H1 (cell line): ENCODE measurements around the gene KCNQ2. TPM values are rescaled to one million over a fixed set of nuclear protein-coding genes. Genes with fewer than 3 reads are reported as not detected.

Experiments
- CTBP2 ChIP-seq: IDR thresholded peaks from 2 replicates; pipeline ENCODE4 v1.7.0; 2011; ENCODE audit warnings: borderline replicate concordance, mild to moderate bottlenecking, moderate library complexity, mixed read lengths, low read length; ENCODE audit not compliant: insufficient read depth, insufficient read length
- polyA plus RNA-seq, 7 experiments: library from polyadenylated mRNA; depleted of rRNA in 3 of 7; stranded (reverse) in 5 of 7; unstranded in 2 of 7; fragments of >200 nt in 5 of 7; fragments of 200-250 nt in 2 of 7; gene quantifications; 1 replicate in 5 of 7; 2 replicates in 1 of 7; 4 replicates in 1 of 7; pipeline versions ENCODE4 v1.2.1 to v1.2.3, GENCODE V29; 2011 to 2013; ENCODE audit warnings: missing spikeins in 2 of 7, mixed read lengths in 2 of 7
- total RNA-seq: library from RNA; stranded (reverse); fragmentation: NEBNext Ultra II Directional; extraction: Animal tissue kit (Norgen Biotek cat#: 25700); gene quantifications from 2 replicates; pipeline ENCODE4 v1.2.1, GENCODE V29; 2021

The KCNQ2 gene
- total and polyA plus RNA-seq, 2 of the 8 experiments (the other 6 are each of a cell fraction or from before 2014, with no cell fraction given) = 82.6 to 243 TPM

DNA sequence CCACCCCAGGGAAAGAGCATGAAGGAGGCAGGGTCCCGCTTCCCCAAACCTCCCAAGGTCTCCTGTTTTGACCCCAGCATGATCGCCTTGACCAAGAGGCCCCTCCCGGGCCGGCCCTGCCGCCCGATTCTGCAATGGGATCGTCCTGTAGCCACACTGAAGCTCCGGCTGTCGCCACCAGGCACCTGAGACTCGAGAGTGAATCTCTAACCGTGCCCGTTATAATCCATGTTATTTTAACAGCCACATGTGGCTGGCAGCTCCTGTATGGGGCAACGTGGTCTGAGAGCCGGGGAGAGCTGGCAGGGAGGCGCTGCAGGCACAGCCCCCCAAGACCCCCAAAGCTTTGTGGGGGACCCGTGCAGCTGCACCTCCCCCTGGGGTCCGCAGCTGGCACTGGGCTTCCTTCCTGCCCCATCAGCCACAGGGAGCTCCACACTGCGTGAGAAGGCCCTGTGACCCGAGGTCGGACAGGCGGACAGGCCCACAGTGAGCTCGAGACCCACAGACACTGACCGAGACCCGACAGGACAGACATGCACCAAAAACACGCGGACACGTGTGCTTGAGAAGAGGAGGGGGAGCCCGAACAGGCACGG, 51.3 kb downstream of the KCNQ2 start (continued):
- no peak for TF ChIP-seq CTBP2
- TF ChIP-seq, all 59 proteins: peak for 0
